22Rv1 (cell line): Measurements from ENCODE around the gene DCLK2.
"Not testable (repeated sequence)": the region's sequence is repeated elsewhere in the genome, so short reads cannot be mapped to it uniquely, and the experiment has no call there.

ENCODE experiments used
- H3K27ac ChIP-seq: fragments of 450-650 bp; 2 replicates; pipeline ENCODE4 v1.5.1; 2017
- ZFX ChIP-seq: fragments of 450-650 bp; IDR thresholded peaks from 2 replicates; pipeline ENCODE4 v1.6.1; 2017; ENCODE audit warnings: antibody characterized with exemption, borderline replicate concordance
- TF ChIP-seq, protein P1 (sequence below): fragments of 450-650 bp; IDR thresholded peaks from 2 replicates; pipeline ENCODE4 v1.5.1; 2017; ENCODE audit warnings: mild to moderate bottlenecking

Gene DCLK2

DNA sequence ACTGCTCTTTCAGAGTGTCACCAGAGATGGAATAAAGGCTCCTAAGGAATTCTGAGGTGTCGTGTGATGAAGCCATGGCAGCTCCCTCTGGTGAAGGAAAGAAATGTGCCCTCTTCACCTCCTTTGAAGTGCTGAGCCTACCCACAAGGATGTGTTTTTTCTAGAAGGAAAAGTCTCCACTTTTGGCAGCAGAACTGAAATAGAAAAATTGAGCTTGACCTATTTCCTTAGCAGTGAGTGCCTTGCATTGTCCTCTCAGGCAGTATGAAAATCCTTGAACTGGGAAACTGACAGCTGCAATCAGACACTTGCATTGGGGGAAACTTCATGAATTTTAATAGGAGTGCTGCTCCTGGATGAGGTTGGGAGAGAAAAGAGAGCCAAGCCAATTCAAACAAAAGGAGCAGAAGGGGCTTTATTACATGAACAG is 95.2 kb downstream of the DCLK2 start:
- no peak for TF ChIP-seq ZFX
- H3K27ac ChIP-seq, result no peak overlapping the region

DNA sequence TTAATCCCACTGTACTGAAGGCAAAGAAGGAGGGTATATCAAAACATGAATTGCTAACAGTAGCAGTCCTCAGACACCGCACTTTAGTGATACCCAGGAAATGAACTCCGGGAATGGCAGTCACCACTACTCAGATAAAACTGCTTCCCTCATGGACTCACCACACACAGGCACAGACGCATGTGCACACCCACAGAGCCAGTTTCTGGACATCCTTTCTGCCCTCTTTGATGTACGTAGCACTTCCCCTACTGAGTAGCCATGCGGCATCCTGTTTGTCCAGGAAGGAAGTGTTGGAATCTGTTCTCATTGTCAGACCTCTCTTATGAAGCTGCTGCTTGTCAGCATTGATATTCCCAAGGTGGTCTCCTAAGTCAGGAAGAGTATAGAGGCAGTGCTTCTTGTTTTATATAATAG is 95.7 kb downstream of the DCLK2 start:
- no peak overlapping the region for H3K27ac ChIP-seq
- TF ChIP-seq, protein P1, sequence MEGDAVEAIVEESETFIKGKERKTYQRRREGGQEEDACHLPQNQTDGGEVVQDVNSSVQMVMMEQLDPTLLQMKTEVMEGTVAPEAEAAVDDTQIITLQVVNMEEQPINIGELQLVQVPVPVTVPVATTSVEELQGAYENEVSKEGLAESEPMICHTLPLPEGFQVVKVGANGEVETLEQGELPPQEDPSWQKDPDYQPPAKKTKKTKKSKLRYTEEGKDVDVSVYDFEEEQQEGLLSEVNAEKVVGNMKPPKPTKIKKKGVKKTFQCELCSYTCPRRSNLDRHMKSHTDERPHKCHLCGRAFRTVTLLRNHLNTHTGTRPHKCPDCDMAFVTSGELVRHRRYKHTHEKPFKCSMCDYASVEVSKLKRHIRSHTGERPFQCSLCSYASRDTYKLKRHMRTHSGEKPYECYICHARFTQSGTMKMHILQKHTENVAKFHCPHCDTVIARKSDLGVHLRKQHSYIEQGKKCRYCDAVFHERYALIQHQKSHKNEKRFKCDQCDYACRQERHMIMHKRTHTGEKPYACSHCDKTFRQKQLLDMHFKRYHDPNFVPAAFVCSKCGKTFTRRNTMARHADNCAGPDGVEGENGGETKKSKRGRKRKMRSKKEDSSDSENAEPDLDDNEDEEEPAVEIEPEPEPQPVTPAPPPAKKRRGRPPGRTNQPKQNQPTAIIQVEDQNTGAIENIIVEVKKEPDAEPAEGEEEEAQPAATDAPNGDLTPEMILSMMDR, result no peak
- no peak for TF ChIP-seq ZFX

DNA sequence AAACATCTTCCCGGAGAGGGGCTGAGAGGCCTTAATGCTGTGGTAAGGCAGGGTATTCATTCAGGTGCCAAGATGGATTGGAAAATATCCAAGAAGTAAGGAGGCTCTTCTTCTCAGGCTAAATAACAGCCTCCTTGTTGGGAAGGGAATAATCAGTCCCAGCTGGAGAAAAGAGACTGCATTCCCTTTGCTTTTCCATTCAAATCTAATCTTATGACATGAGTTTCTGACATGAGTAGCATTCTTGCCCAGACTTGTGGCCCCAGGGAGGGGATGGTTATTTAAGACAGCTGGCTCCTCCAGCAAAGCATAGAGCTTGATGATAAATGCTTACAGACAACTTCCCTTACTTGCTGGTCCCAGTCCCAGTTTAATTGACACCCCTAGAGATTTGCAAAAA is 98.3 kb downstream of the DCLK2 start:
- no peak overlapping the region for H3K27ac ChIP-seq
- TF ChIP-seq ZFX, result no peak
- TF ChIP-seq, protein P1, result no peak

DNA sequence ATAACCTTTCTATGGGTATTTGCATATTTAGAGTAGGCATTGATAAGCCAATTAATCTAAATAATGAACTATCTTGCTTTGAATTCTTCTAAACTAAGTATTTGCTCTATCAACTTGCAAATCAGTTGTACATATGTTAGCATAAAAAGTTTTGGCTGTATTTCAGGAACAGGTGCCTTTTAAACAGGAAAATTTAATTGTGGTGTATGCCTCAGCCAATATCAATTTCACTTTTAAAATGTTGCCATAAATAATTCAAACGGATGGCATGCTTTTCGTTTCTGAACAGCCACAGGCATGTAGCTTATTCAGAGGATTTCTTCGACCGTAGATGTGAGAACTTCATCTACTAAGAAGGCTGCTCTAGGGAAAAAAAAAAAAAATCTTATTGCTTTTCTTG is 99.9 kb downstream of the DCLK2 start:
- TF ChIP-seq, protein P1, result no peak
- no peak for TF ChIP-seq ZFX
- no peak overlapping the region for H3K27ac ChIP-seq

DNA sequence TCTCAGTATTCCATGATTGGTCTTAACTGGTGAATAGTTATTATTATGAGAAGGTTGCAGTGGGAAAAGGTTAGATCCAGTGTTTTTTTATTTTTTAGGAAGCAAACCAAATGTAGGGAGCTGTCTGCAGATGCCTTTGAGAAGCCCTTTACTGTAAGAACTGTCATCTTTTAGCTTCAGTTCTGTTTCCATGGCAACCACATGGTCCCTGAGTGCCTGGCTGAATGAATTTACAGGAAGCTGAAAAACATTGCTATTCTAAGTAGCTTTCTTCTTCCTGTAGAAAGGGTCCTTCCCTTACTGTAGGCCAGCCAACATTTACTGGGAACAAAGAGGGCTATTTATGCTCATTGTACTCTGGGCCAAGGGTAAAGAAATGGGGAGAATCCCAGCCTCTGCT is 103.3 kb downstream of the DCLK2 start:
- no peak overlapping the region for H3K27ac ChIP-seq
- TF ChIP-seq, protein P1, result no peak
- no peak for TF ChIP-seq ZFX

DNA sequence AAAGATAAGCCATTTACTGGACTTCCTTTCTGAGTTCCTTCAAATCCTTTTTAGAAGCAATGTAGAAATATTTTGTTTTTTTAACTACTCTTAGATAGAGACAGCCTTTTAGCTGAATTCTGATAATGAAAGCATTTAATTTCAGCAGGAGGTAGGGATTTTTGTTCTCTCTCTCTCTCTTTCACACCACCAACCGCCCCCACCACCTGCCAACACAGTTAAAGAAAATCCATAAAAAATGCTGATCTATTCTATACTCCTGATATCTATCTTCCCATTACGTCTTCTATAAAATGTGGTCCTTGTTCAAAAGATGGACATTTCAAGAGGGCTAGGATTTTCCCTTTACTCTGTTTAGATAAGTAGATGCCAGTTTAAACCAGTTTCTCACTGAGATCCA is 104.5 kb downstream of the DCLK2 start:
- TF ChIP-seq, protein P1, result no peak
- TF ChIP-seq ZFX, result no peak
- no peak overlapping the region for H3K27ac ChIP-seq

DNA sequence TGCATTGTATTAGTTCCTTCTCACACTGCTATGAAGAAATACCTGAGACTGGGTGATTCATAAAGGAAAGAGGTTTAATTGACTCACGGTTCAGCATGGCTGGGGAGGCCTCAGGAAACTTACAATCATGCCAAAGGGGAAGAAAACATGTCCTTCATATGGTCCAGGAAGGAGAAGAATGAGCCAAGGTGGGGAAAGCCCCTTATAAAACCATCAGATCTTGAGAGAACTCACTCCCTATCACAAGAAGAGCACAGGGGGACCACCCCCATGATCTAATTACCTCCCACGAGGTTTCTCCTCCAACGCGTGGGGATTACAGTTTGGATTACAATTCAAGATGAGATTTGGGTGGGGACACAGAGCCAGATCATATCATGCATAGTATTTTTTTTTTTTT is 106.8 kb downstream of the DCLK2 start:
- not testable (repeated sequence) for H3K27ac ChIP-seq

DNA sequence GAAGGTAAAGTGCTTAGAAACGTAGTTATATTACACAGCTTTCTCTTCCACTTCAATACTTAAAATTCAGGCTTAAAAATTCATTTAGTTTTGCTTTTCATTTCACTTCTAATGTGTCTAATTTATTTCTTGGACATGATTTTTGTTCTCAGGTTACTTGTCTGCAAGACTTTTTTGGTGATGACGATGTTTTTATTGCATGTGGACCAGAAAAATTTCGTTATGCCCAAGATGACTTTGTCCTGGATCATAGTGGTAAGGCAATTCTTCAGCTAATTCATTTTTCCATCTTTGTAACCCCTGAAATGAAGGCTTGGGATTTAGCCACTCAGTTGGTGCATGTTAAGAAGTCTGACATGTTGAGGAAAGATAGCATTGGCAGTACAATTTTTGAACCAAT is 114.7 kb downstream of the DCLK2 start:
- TF ChIP-seq, protein P1, result no peak
- no peak for TF ChIP-seq ZFX
- no peak overlapping the region for H3K27ac ChIP-seq

DNA sequence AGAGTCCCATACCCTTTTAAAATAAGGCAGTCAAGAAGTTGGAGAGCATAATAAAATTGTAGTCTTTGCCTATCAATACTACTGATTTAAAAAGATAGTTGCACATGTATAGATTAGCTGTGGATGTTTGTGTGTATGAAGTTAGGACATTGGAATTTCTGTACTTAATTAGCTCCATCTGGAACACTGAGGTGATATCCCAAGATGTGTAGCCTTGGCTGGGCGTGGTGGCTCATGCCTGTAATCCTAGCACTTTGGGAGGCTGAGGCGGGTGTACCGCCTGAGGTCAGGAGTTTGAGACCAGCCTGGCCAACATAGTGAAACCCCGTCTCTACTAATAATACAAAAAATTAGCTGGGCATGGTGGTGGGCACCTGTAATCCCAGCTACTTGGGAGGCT is 119.0 kb downstream of the DCLK2 start:
- H3K27ac ChIP-seq, result not testable (repeated sequence)
